ENCODE data around the gene RELN.

Gene RELN

GRCh38 chr7:103865442-103865841 lies 124.0 kb downstream of the RELN start:
- no peak for TF ChIP-seq CTCF (IDR thresholded peaks at IDR 0.05)

- no peak for TF ChIP-seq CTCF (IDR thresholded peaks at IDR 0.05)
Measured at GRCh38 chr7:103862302-103863035, 127.0 kb downstream of the RELN start.

GRCh38 chr7:103859709-103860108 lies 129.7 kb downstream of the RELN start:
- TF ChIP-seq CTCF (IDR thresholded peaks at IDR 0.05), result no peak

- TF ChIP-seq CTCF (IDR thresholded peaks at IDR 0.05), result no peak
Measured at GRCh38 chr7:103857435-103857834, 132.0 kb downstream of the RELN start.

GRCh38 chr7:103856929-103857328 lies 132.5 kb downstream of the RELN start:
- TF ChIP-seq CTCF (IDR thresholded peaks at IDR 0.05), result no peak

GRCh38 chr7:103855671-103856070 lies 133.8 kb downstream of the RELN start:
- TF ChIP-seq CTCF (IDR thresholded peaks at IDR 0.05), result no peak

GRCh38 chr7:103854611-103855010 lies 134.8 kb downstream of the RELN start:
- TF ChIP-seq CTCF (IDR thresholded peaks at IDR 0.05), result no peak

GRCh38 chr7:103851357-103851756 lies 138.1 kb downstream of the RELN start:
- TF ChIP-seq CTCF (IDR thresholded peaks at IDR 0.05), result no peak
